Neuronal stem cell (in vitro differentiated cells): ENCODE measurements around the gene MBOAT1.

ENCODE experiments used
- DNase-seq: peaks from one replicate; pipeline ENCODE4 v3.0.0-alpha.2; 2013; ENCODE audit warnings: low spot score
- H2AFZ ChIP-seq: one replicate; pipeline ENCODE4 v1.6.1; 2013; ENCODE audit warnings: mild to moderate bottlenecking, low read length, inconsistent platforms
- H2AK5ac ChIP-seq: 2 replicates; pipeline ENCODE4 v1.6.1; 2013; ENCODE audit warnings: low read depth, mild to moderate bottlenecking, inconsistent platforms, low read length, moderate library complexity, mixed read lengths
- H2BK120ac ChIP-seq: 2 replicates; pipeline ENCODE4 v1.6.1; 2013; ENCODE audit warnings: low read depth, mild to moderate bottlenecking, inconsistent platforms, low read length, moderate library complexity, mixed read lengths
- H2BK12ac ChIP-seq: one replicate; pipeline ENCODE4 v1.6.1; 2013; ENCODE audit warnings: low read length, inconsistent platforms
- H2BK15ac ChIP-seq: 2 replicates; pipeline ENCODE4 v1.6.1; 2013; ENCODE audit warnings: mild to moderate bottlenecking, low read length, inconsistent platforms, mixed read lengths
- H2BK5ac ChIP-seq: one replicate; pipeline ENCODE4 v1.6.1; 2013; ENCODE audit warnings: inconsistent platforms, mild to moderate bottlenecking, low read length, moderate library complexity
- H3K14ac ChIP-seq: one replicate; pipeline ENCODE4 v1.6.1; 2013; ENCODE audit warnings: low read length, inconsistent platforms
- H3K18ac ChIP-seq: 2 replicates; pipeline ENCODE4 v1.6.1; 2013; ENCODE audit warnings: low read length, inconsistent platforms
- H3K23ac ChIP-seq: 2 replicates; pipeline ENCODE4 v1.6.1; 2013; ENCODE audit warnings: low read depth, mild to moderate bottlenecking, mixed read lengths, low read length, inconsistent platforms; ENCODE audit not compliant: poor library complexity
- H3K27ac ChIP-seq: replicated peaks from 3 replicates; pipeline ENCODE4 v1.5.1; 2013; ENCODE audit warnings: low read length, inconsistent platforms
- H3K27me3 ChIP-seq, 3 experiments: 2 replicates each; pipeline ENCODE4 v1.6.1; 2013; ENCODE audit warnings: low read length in 3 of 3, mild to moderate bottlenecking in 2 of 3, inconsistent platforms in 1 of 3, low read depth in 1 of 3, mixed read lengths in 1 of 3, moderate library complexity in 1 of 3; ENCODE audit not compliant: control insufficient read depth in 3 of 3, insufficient read depth in 3 of 3
- H3K36me3 ChIP-seq, 2 donors: replicated peaks in 1 of 2; 2 replicates each; pipeline ENCODE4 v1.6.1; 2013; ENCODE audit warnings: low read length in 2 of 2; ENCODE audit not compliant: control insufficient read depth in 2 of 2, insufficient read depth in 2 of 2
- H3K4ac ChIP-seq: 2 replicates; pipeline ENCODE4 v1.6.1; 2013; ENCODE audit warnings: inconsistent platforms, mild to moderate bottlenecking, low read length, moderate library complexity
- H3K4me1 ChIP-seq, 2 donors: 1 replicate in 1 of 2; 2 replicates in 1 of 2; pipeline ENCODE4 v1.6.1; 2013; ENCODE audit warnings: low read length in 2 of 2, low read depth in 1 of 2; ENCODE audit not compliant: control insufficient read depth in 2 of 2, insufficient read depth in 1 of 2
- H3K4me2 ChIP-seq: one replicate; pipeline ENCODE4 v1.6.1; 2013; ENCODE audit warnings: mild to moderate bottlenecking, low read length, inconsistent platforms; ENCODE audit not compliant: insufficient read depth, poor library complexity, severe bottlenecking
- H3K4me3 ChIP-seq, 2 donors: 2 replicates each; pipeline ENCODE4 v1.5.1; 2013; ENCODE audit warnings: low read length in 2 of 2, mild to moderate bottlenecking in 2 of 2, inconsistent platforms in 1 of 2, moderate library complexity in 1 of 2
- H3K79me1 ChIP-seq: one replicate; pipeline ENCODE4 v1.6.1; 2013; ENCODE audit warnings: low read depth, mild to moderate bottlenecking, inconsistent platforms, low read length, moderate library complexity
- H3K9ac ChIP-seq: one replicate; pipeline ENCODE4 v1.6.1; 2013; ENCODE audit warnings: mild to moderate bottlenecking, low read depth, low read length, inconsistent platforms; ENCODE audit not compliant: poor library complexity
- H3K9me3 ChIP-seq, 2 donors: replicated peaks in 1 of 2; 2 replicates each; pipeline versions ENCODE3 to v1.6.1; 2013; ENCODE audit warnings: low read length in 2 of 2, mild to moderate bottlenecking in 2 of 2, inconsistent platforms in 1 of 2, low read depth in 1 of 2, mixed read lengths in 1 of 2, moderate library complexity in 1 of 2; ENCODE audit not compliant: control insufficient read depth in 2 of 2, insufficient read depth in 1 of 2
- H4K8ac ChIP-seq: one replicate; pipeline ENCODE4 v1.6.1; 2013; ENCODE audit warnings: low read depth, mild to moderate bottlenecking, inconsistent platforms, low read length, moderate library complexity
- H4K91ac ChIP-seq: one replicate; pipeline ENCODE4 v1.6.1; 2013; ENCODE audit warnings: low read length, low read depth, mild to moderate bottlenecking, inconsistent platforms; ENCODE audit not compliant: poor library complexity
- WGBS, 2 donors: extraction: QIAGEN DNeasy Blood & Tissue Kit; methylation state at CpG; one replicate each; pipeline ENCODE4 v1.1.7; 2013; ENCODE audit warnings: missing lambda C conversion rate in 2 of 2, mixed read lengths in 1 of 2; ENCODE audit not compliant: insufficient read length in 2 of 2, insufficient replicate concordance in 1 of 2; ENCODE audit errors: extremely low coverage in 2 of 2; 5-methylcytosine and 5-hydroxymethylcytosine counted together

The MBOAT1 gene

DNA sequence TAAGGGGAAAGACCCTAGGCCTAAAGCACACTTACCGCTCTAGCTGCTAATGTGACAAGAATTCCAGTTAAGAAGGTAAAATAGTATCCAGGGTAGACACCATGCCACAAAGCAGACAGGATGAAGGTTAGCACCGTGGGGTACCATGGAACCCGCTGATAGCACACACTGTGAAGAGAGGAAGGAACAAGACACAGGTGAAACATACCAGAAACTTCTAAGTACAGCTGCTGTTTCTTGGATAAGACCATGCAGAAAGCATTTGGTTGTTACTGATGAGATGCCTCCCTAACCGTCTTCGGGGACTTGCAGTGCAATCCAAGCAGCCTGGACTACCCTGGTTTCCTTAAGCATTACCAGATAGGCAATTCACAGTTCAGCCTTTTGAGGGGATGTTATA, 99.4 kb downstream of the MBOAT1 start:
- Histone ChIP-seq H3K9me3 (no peaks in the 10 kb centered on the region), H3K27ac (no peak overlapping the region), H4K91ac (no peak overlapping the region), H2AFZ (no peak overlapping the region), H3K27me3 (no peaks in the 10 kb centered on the region), H3K23ac (no peak overlapping the region), H3K79me1 (no peaks in the 10 kb centered on the region), H3K18ac (no peak overlapping the region), H3K4me2 (no peak overlapping the region), H2BK15ac (no peak overlapping the region), H3K4me3 (no peak overlapping the region), H4K8ac (no peak overlapping the region), H2BK120ac (no peak overlapping the region), H2BK12ac (no peak overlapping the region), H3K4ac (no peak overlapping the region), H3K9ac (no peak overlapping the region), H3K14ac (no peak overlapping the region), H3K4me1 (peaks cover 0 to 4% of the 10 kb centered on the region in 2 donors), H2AK5ac (no peak overlapping the region), H2BK5ac (no peak overlapping the region), H3K36me3 (peaks cover 0 to 43% of the 10 kb centered on the region in 2 donors)
- no CpG with 5 or more reads among the region's 5 CpGs for WGBS, 2 donors
- DNase-seq: no peak

DNA sequence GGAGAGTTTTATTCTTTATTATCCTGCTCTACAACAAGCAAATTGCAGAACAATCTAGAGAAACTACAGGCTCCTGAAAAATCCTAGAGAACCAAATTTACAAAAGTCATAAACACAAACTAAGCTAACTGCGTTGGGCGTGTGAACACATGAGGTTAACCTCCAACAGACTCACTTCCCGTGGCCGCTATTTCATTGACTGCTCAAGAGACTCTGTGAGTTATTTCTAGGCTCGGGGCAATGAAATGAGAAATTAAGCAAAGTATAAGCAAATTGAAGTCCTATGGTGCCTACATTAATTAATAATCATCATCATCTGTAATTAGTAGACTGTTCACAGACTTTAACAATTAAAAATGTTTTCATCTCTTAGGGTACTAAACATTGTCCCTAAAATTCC, 100.0 kb downstream of the MBOAT1 start:
- no peak overlapping the region for H3K23ac ChIP-seq
- no peak overlapping the region for H3K4ac ChIP-seq
- H4K91ac ChIP-seq: no peak overlapping the region
- WGBS, 2 donors: no CpG with 5 or more reads among the region's 5 CpGs
- no peak overlapping the region for H2BK5ac ChIP-seq
- H4K8ac ChIP-seq: no peak overlapping the region
- no peak overlapping the region for H3K4me2 ChIP-seq
- no peak overlapping the region for H2BK12ac ChIP-seq
- H3K14ac ChIP-seq: no peak overlapping the region
- H2AK5ac ChIP-seq: no peak overlapping the region
- peaks cover 0 to 40% of the 10 kb centered on the region in 2 donors for H3K36me3 ChIP-seq
- no peak overlapping the region for H3K4me3 ChIP-seq
- no peaks in the 10 kb centered on the region for H3K4me1 ChIP-seq
- no peaks in the 10 kb centered on the region for H3K9me3 ChIP-seq
- H3K79me1 ChIP-seq: no peaks in the 10 kb centered on the region
- no peaks in the 10 kb centered on the region for H3K27me3 ChIP-seq
- H2BK15ac ChIP-seq: no peak overlapping the region
- H2AFZ ChIP-seq: no peak overlapping the region
- H2BK120ac ChIP-seq: no peak overlapping the region
- no peak overlapping the region for H3K27ac ChIP-seq
- DNase-seq: no peak
- H3K18ac ChIP-seq: no peak overlapping the region
- H3K9ac ChIP-seq: no peak overlapping the region

DNA sequence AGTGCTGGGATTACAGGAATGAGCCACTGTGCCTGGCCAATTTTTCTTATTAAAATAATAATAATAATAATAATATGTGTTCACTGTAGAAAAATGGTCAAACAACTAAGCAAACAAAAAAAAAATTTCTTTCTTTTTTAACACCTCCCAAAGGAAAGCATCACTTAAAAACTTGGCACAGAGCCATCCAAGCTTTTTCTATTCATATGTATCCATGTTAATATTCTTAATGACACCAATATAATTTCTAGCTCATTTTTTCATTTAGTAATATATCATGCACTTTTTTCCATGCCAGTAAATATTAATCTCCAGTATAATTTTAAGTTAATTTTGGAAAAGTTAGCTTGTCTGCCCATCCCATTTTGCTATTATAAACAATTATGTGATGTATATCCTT, 101.8 kb downstream of the MBOAT1 start:
- Histone ChIP-seq H3K79me1 (no peaks in the 10 kb centered on the region), H4K91ac (no peak overlapping the region), H3K9ac (no peak overlapping the region), H3K23ac (no peak overlapping the region), H3K9me3 (no peaks in the 10 kb centered on the region), H3K4ac (no peak overlapping the region), H3K4me2 (no peak overlapping the region), H2AFZ (no peak overlapping the region), H3K27ac (no peak overlapping the region), H3K14ac (no peak overlapping the region), H2BK12ac (no peak overlapping the region), H2BK120ac (no peak overlapping the region), H3K4me1 (no peaks in the 10 kb centered on the region), H2AK5ac (no peak overlapping the region), H4K8ac (no peak overlapping the region), H3K18ac (no peak overlapping the region), H2BK15ac (no peak overlapping the region), H3K27me3 (no peaks in the 10 kb centered on the region), H3K4me3 (no peak overlapping the region), H3K36me3 (peaks cover 0 to 43% of the 10 kb centered on the region in 2 donors), H2BK5ac (no peak overlapping the region)
- DNase-seq: no peak

DNA sequence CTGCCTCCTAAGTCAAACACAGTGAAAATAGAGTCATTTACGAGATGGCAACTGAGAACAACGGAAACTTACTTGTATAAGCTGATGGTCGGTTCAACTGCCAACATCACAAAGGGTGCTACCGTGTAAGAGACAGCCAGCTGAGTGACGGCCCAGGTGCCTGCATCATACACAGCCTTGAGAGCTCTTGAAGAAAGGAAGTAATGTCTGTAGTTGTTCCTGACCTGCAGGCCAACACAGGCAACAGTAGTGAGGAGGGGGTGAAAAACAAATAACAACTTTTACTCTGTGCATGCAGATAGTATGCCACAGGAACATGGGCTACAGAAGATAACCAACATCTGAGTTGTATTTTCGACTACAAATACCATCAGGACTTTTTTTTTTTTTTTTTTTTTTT, 102.7 kb downstream of the MBOAT1 start:
- no peak for DNase-seq
- no peak overlapping the region for H3K27ac ChIP-seq
- no CpG with 5 or more reads among the region's 6 CpGs for WGBS, 2 donors
- no peak overlapping the region for H4K91ac ChIP-seq
- no peak overlapping the region for H2BK5ac ChIP-seq
- no peak overlapping the region for H2AK5ac ChIP-seq
- no peaks in the 10 kb centered on the region for H3K4me1 ChIP-seq
- no peak overlapping the region for H3K4ac ChIP-seq
- H3K36me3 ChIP-seq: peaks cover 0 to 38% of the 10 kb centered on the region in 2 donors
- no peak overlapping the region for H4K8ac ChIP-seq
- H3K27me3 ChIP-seq: no peaks in the 10 kb centered on the region
- no peak overlapping the region for H2BK120ac ChIP-seq
- no peak overlapping the region for H3K4me3 ChIP-seq
- no peak overlapping the region for H3K23ac ChIP-seq
- no peak overlapping the region for H3K4me2 ChIP-seq
- no peak overlapping the region for H3K14ac ChIP-seq
- H3K18ac ChIP-seq: no peak overlapping the region
- H2AFZ ChIP-seq: no peak overlapping the region
- no peak overlapping the region for H2BK12ac ChIP-seq
- no peaks in the 10 kb centered on the region for H3K79me1 ChIP-seq
- H3K9me3 ChIP-seq: no peaks in the 10 kb centered on the region
- no peak overlapping the region for H3K9ac ChIP-seq
- no peak overlapping the region for H2BK15ac ChIP-seq
